ENCODE data around the gene TRIM62. TPM values are rescaled to one million over a fixed set of nuclear protein-coding genes. Genes with fewer than 3 reads are reported as not detected.
A peak's percentile ranks its signal among the peaks of the same experiment; 100 is the strongest.
"Not testable (repeated sequence)": the region's sequence is repeated elsewhere in the genome, so short reads cannot be mapped to it uniquely, and the experiment has no call there.

Gene TRIM62
- total RNA-seq, 1 donor, result 8.1 TPM

GRCh38 chr1:33117440-33118085 lies 64.3 kb downstream of the TRIM62 start:
- no peak for DNase-seq (ENCODE audit: low read depth in 2 of 3, low spot score in 2 of 3)

GRCh38 chr1:33111965-33112364 lies 69.9 kb downstream of the TRIM62 start:
- peak in 2 of 3 donors; percentile 53 to 69 for DNase-seq (ENCODE audit: low read depth in 2 of 3, low spot score in 2 of 3)

- no peak for DNase-seq (ENCODE audit: low read depth in 2 of 3, low spot score in 2 of 3)
These were observed 71.4 kb downstream of the TRIM62 start for GRCh38 chr1:33110477-33110876.

- not testable (repeated sequence) for DNase-seq (ENCODE audit: low read depth in 2 of 3, low spot score in 2 of 3)
These were observed 81.8 kb downstream of the TRIM62 start for GRCh38 chr1:33100119-33100415.

DNA sequence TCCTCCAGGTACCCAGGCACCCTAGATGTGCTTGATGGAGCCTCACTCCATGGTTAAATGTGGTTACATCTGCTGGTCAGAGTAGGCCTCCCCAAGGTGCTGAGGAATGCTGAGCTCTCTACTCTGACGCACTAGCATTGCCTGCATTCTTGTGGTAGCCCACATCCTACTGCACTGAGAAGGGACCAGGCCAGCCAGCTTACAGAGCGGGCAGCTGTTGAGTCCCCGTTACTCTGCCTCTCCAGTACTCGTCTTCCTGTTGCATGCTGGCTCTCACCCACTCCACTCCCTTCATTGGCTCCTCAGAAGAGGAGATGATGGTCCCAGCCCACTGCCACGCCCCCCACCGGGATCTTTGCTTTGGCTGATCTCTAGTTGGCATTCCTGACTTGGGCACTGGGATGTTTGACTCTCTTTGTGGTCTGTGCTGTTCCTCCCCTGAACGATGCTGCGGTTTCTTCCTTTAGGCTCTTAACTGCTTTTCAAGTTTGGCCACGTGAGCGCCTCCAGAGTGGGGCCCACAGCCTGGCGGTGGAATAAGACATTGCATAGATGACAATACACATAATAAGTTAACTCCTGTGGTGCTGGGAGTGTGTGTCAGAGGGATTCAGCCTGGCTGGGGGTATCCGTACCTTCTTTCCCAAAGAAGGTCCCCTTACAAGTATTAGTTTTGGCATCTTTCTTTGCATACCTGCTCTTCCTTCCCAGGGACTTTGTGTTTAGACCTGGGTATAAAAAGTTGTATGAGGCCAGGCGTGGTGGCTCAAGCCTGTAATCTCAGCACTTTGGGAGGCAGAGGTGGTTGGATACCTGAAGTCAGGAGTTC lies 82.3 kb downstream of the TRIM62 start:
- peak; percentile 47 to 96 (median 93) for DNase-seq (ENCODE audit: low read depth in 2 of 3, low spot score in 2 of 3)

GRCh38 chr1:33098371-33098770 lies 83.5 kb downstream of the TRIM62 start:
- DNase-seq (ENCODE audit: low read depth in 2 of 3, low spot score in 2 of 3), result peak in 2 of 3 donors; percentile 36 to 70

- no peak for DNase-seq (ENCODE audit: low read depth in 2 of 3, low spot score in 2 of 3)
These were observed 84.1 kb downstream of the TRIM62 start for GRCh38 chr1:33097762-33098161.

GRCh38 chr1:33097137-33097611 lies 84.7 kb downstream of the TRIM62 start:
- no peak for DNase-seq (ENCODE audit: low read depth in 2 of 3, low spot score in 2 of 3)

DNA sequence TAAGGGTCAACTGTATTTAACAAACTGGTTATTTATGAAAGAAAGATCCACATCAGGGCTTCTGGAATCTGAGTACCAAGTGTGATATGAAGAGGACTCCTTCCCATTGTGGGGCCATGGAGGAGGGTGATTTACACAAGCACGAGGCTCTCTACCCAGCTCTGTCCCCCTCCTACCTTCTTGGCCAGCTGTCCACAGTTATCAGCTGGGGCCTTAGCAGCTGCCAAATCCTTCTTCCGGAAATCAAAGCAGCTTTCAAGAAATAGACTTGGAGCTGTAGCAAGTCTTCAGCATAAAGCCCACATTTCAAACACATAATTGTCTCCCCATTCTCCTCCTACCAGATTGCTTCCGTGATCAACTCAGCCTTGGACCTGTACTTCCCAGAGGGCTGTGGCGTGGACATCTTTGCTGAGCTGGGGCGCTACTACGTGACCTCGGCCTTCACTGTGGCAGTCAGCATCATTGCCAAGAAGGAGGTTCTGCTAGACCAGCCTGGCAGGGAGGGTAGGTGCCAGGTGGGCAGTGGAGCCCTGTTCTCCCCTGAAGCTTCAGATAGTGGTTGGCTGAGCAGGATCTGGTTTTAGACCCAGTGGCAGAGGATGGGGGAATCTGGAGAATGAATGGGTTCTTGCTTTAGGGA lies 85.4 kb downstream of the TRIM62 start:
- DNase-seq (ENCODE audit: low read depth in 2 of 3, low spot score in 2 of 3), result no peak

Other genes with a start within 250 kb of the TRIM62 start
- gene RNF19B, start 217.2 kb downstream of the TRIM62 start, total RNA-seq, result 23.2 TPM
- 78.6 TPM for gene AK2, start 145.2 kb downstream of the TRIM62 start, total RNA-seq
- 0.81 TPM for gene AZIN2, start 100.9 kb downstream of the TRIM62 start, total RNA-seq
- 35.5 TPM for gene ZNF362, start 74.4 kb upstream of the TRIM62 start, total RNA-seq
- not detected for gene A3GALT2, start 139.1 kb upstream of the TRIM62 start, total RNA-seq
- gene PHC2, start 249.1 kb upstream of the TRIM62 start, total RNA-seq, result 60.1 TPM

All from hematopoietic multipotent progenitor cell (in vitro differentiated cells).